ENCODE data around the gene IL1RL2.

- TF ChIP-seq POLR2AphosphoS5 (IDR thresholded peaks at IDR 0.05; ENCODE audit: low read depth, low read length) (no peak), REST (IDR thresholded peaks at IDR 0.05; ENCODE audit: insufficient read depth in 1 of 2, low read depth in 2 of 2, low read length in 2 of 2) (no peak), SIN3A (IDR thresholded peaks at IDR 0.05; ENCODE audit: borderline replicate concordance, insufficient read depth, low read length) (no peak), FOXP2 (optimal IDR thresholded peaks at IDR 0.05; ENCODE audit: borderline replicate concordance, extremely low read depth, extremely low read length, insufficient read depth) (no peak), TAF1 (IDR thresholded peaks at IDR 0.05; ENCODE audit: borderline replicate concordance, insufficient read depth, low read length) (no peak)
These were observed 85.0 kb downstream of the IL1RL2 start for GRCh38 chr2:102271844-102272243.

Data from PFSK-1 (cell line).